Prostate gland (tissue), 2 donors: ENCODE measurements around the gene BACE2. TPM values are rescaled to one million over a fixed set of nuclear protein-coding genes. Genes with fewer than 3 reads are reported as not detected.

ENCODE experiments used
- DNase-seq: peaks from one replicate; pipeline ENCODE4 v3.0.0-alpha.2; 2019; ENCODE audit warnings: low spot score
- H3K27ac ChIP-seq, 2 donors: fragments of 200-600 bp; sonication (generic); 2 replicates each; pipeline ENCODE4 v1.5.1; 2017 to 2019
- H3K27me3 ChIP-seq: fragments of 200-600 bp; sonication (generic); replicated peaks from 2 replicates; pipeline ENCODE4 v1.5.1; 2019; ENCODE audit not compliant: insufficient read depth
- H3K36me3 ChIP-seq, 2 donors: fragments of 200-600 bp; sonication (generic); 1 replicate in 1 of 2; 2 replicates in 1 of 2; pipeline versions ENCODE4 v1.5.1 to v1.8.1; 2017 to 2019
- H3K4me1 ChIP-seq: fragments of 200-600 bp; sonication (generic); replicated peaks from 2 replicates; pipeline ENCODE4 v1.5.1; 2019
- H3K4me3 ChIP-seq, 2 donors: fragments of 200-600 bp; sonication (generic); 2 replicates each; pipeline ENCODE4 v1.5.1; 2017 to 2019
- H3K9me3 ChIP-seq: fragments of 200-600 bp; sonication (generic); 2 replicates; pipeline ENCODE4 v1.5.1; 2017
- CTCF ChIP-seq, 4 experiments: fragments of 200-600 bp in 2 of 4; fragments of 450-650 bp in 2 of 4; sonication (generic) in 2 of 4; IDR thresholded peaks; 1 replicate in 3 of 4; 2 replicates in 1 of 4; pipeline ENCODE4 v1.5.1; 2016 to 2019; ENCODE audit warnings: antibody characterized with exemption in 4 of 4, mild to moderate bottlenecking in 2 of 4, moderate library complexity in 2 of 4
- POLR2A ChIP-seq: fragments of 450-650 bp; IDR thresholded peaks from one replicate; pipeline ENCODE4 v1.6.1; 2016; ENCODE audit warnings: antibody characterized with exemption, mild to moderate bottlenecking
- POLR2AphosphoS5 ChIP-seq: sonication (generic); formaldehyde crosslinking; IDR thresholded peaks from one replicate; pipeline ENCODE4 v1.6.1; 2017; ENCODE audit warnings: antibody characterized with exemption
- WGBS: methylation state at CpG from one replicate; pipeline ENCODE4 v1.1.5; 2018; 5-methylcytosine and 5-hydroxymethylcytosine counted together
- intact Hi-C: fragments of 100-400 bp; cut with DNase I; formaldehyde crosslinking; loops from one replicate; pipeline ENCODE4 v1.14.2; 2022
- total RNA-seq, 2 donors: library from RNA; depleted of rRNA; stranded (reverse); fragments of >200 nt; gene quantifications; one replicate each; pipeline ENCODE4 v1.1.0, GENCODE V29; 2016

The BACE2 gene
- total RNA-seq, 2 donors from 2014 or later: 103 to 119 TPM

GRCh38 chr21:41164052-41164451 lies 3.9 kb upstream of the BACE2 start:
- Histone ChIP-seq H3K4me3 (no peak overlapping the region), H3K36me3 (no peaks in the 10 kb centered on the region), H3K9me3 (no peaks in the 10 kb centered on the region), H3K4me1 (no peaks in the 10 kb centered on the region), H3K27ac (peak overlapping the region in 1 of 2 donors; percentile 95), H3K27me3 (no peaks in the 10 kb centered on the region)
- intact Hi-C loops: loop anchor here (10.0 kb wide), 1 partner anchor 261 kb away; the partner anchor contains the start of gene MX1
- 86% methylated on average over 4 of the region's 4 CpGs for WGBS
- no peak for DNase-seq
- no peak for TF ChIP-seq POLR2AphosphoS5
- no peak for TF ChIP-seq CTCF (IDR thresholded peaks at IDR 0.05)
- TF ChIP-seq POLR2A: no peak

GRCh38 chr21:41164981-41165655 lies 2.8 kb upstream of the BACE2 start:
- H3K4me1 ChIP-seq: no peaks in the 10 kb centered on the region
- DNase-seq: peak; percentile 97
- H3K9me3 ChIP-seq: no peaks in the 10 kb centered on the region
- no peaks in the 10 kb centered on the region for H3K36me3 ChIP-seq
- WGBS: 22% methylated on average over 11 of the region's 11 CpGs
- intact Hi-C loops: loop anchor here (5.0 to 10.0 kb wide), 2 partner anchors 260 to 292 kb away; partner anchors contain the start of gene MX1
- H3K4me3 ChIP-seq: no peak overlapping the region
- TF ChIP-seq CTCF (IDR thresholded peaks at IDR 0.05) (no peak), POLR2AphosphoS5 (peak; percentile 99), POLR2A (no peak)
- no peaks in the 10 kb centered on the region for H3K27me3 ChIP-seq
- H3K27ac ChIP-seq: peak overlapping the region; percentile 95 to 96

- Histone ChIP-seq H3K27ac (peak overlapping the region; percentile 95 to 96), H3K4me1 (no peaks in the 10 kb centered on the region), H3K9me3 (no peaks in the 10 kb centered on the region), H3K4me3 (peak overlapping the region; percentile 76 to 90), H3K27me3 (no peaks in the 10 kb centered on the region), H3K36me3 (no peaks in the 10 kb centered on the region)
- 17% methylated on average over 14 of the region's 14 CpGs for WGBS
- DNase-seq: no peak
- TF ChIP-seq POLR2AphosphoS5 (no peak), CTCF (IDR thresholded peaks at IDR 0.05) (no peak)
- intact Hi-C loops: loop anchor here (5.0 to 10.0 kb wide), 2 partner anchors 258 to 290 kb away; partner anchors contain the start of gene MX1
Observed at GRCh38 chr21:41166884-41167283, 1.1 kb upstream of the BACE2 start.

GRCh38 chr21:41168391-41169257 lies 664 bp downstream of the BACE2 start:
- peak; percentile 70 for DNase-seq
- intact Hi-C loops: loop anchor here (5.0 to 10.0 kb wide), 2 partner anchors 256 to 289 kb away; partner anchors contain the start of gene MX1
- Histone ChIP-seq H3K4me3 (peak overlapping the region; percentile 76 to 90), H3K4me1 (no peaks in the 10 kb centered on the region), H3K36me3 (no peaks in the 10 kb centered on the region), H3K9me3 (no peaks in the 10 kb centered on the region), H3K27me3 (no peaks in the 10 kb centered on the region), H3K27ac (peak overlapping the region; percentile 95 to 96)
- TF ChIP-seq POLR2A: peak; percentile 39
- TF ChIP-seq POLR2AphosphoS5: peak; percentile 63
- peak in 1 of 4 experiments; percentile 3 for TF ChIP-seq CTCF (IDR thresholded peaks at IDR 0.05)
- under 1% methylated on average over 56 of the region's 75 CpGs for WGBS
